Fibroblast of lung (primary cell): Measurements from ENCODE around the gene SEL1L. TPM values are rescaled to one million over a fixed set of nuclear protein-coding genes. Genes with fewer than 3 reads are reported as not detected.
A peak's percentile ranks its signal among the peaks of the same experiment; 100 is the strongest.
"Not testable (repeated sequence)": the region's sequence is repeated elsewhere in the genome, so short reads cannot be mapped to it uniquely, and the experiment has no call there.

Experiments
- DNase-seq, 2 donors: peaks; one replicate each; pipeline versions ENCODE4 v3.0.0 to v3.0.0-alpha.2; 2010; ENCODE audit warnings: low read depth in 2 of 2
- H2AFZ ChIP-seq: 2 replicates; pipeline ENCODE4 v1.5.1; 2012; ENCODE audit warnings: low read length, control low read depth, inconsistent platforms
- H3K27ac ChIP-seq: 2 replicates; pipeline ENCODE4 v1.5.1; 2011; ENCODE audit warnings: low read length, control low read depth; ENCODE audit not compliant: insufficient read depth
- H3K27me3 ChIP-seq: 2 replicates; pipeline ENCODE4 v1.5.1; 2011; ENCODE audit warnings: mild to moderate bottlenecking, low read length; ENCODE audit not compliant: control insufficient read depth, insufficient read depth
- H3K36me3 ChIP-seq: 2 replicates; pipeline ENCODE4 v1.5.1; 2011; ENCODE audit warnings: low read length; ENCODE audit not compliant: control insufficient read depth, insufficient read depth
- H3K4me1 ChIP-seq: 2 replicates; pipeline ENCODE4 v1.5.1; 2011; ENCODE audit warnings: low read length; ENCODE audit not compliant: control insufficient read depth, insufficient read depth; ENCODE audit errors: extremely low read depth
- H3K4me2 ChIP-seq: 2 replicates; pipeline ENCODE4 v1.5.1; 2011; ENCODE audit warnings: low read length, control low read depth; ENCODE audit not compliant: insufficient read depth; ENCODE audit errors: extremely low read depth
- H3K4me3 ChIP-seq, 4 experiments: fragments of 200-600 bp in 1 of 4; sonication (generic) in 1 of 4; replicated peaks in 1 of 4; 2 replicates each; pipeline ENCODE4 v1.5.1; 2011 to 2016; ENCODE audit warnings: low read length in 4 of 4, low read depth in 3 of 4, mild to moderate bottlenecking in 3 of 4, control low read depth in 2 of 4, inconsistent platforms in 1 of 4, mixed read lengths in 1 of 4; ENCODE audit not compliant: insufficient read depth in 1 of 4; ENCODE audit errors: control extremely low read depth in 1 of 4
- H3K79me2 ChIP-seq: 2 replicates; pipeline ENCODE4 v1.5.1; 2012; ENCODE audit warnings: mild to moderate bottlenecking, low read length, inconsistent platforms; ENCODE audit not compliant: control insufficient read depth, insufficient read depth
- H3K9ac ChIP-seq: 2 replicates; pipeline ENCODE4 v1.5.1; 2011; ENCODE audit warnings: mild to moderate bottlenecking, low read length, control low read depth; ENCODE audit not compliant: insufficient read depth
- H3K9me3 ChIP-seq: 2 replicates; pipeline ENCODE4 v1.5.1; 2012; ENCODE audit warnings: low read depth, low read length; ENCODE audit not compliant: control insufficient read depth, insufficient read depth
- H4K20me1 ChIP-seq: 2 replicates; pipeline ENCODE4 v1.5.1; 2011; ENCODE audit warnings: low read length; ENCODE audit not compliant: control insufficient read depth, insufficient read depth; ENCODE audit errors: extremely low read depth
- CTCF ChIP-seq, 2 donors: IDR thresholded peaks in 1 of 2; conservative IDR thresholded peaks in 1 of 2; 1 replicate in 1 of 2; 2 replicates in 1 of 2; pipeline ENCODE4 v1.5.1; 2011 to 2012; ENCODE audit warnings: low read length in 2 of 2, control low read depth in 1 of 2, inconsistent platforms in 1 of 2, low read depth in 1 of 2, mild to moderate bottlenecking in 1 of 2
- EZH2 ChIP-seq: IDR thresholded peaks from 2 replicates; pipeline ENCODE4 v1.5.1; 2012; ENCODE audit warnings: low read length, control low read depth, mild to moderate bottlenecking; ENCODE audit errors: missing control alignments
- polyA plus RNA-seq, 2 donors: library from polyadenylated mRNA; depleted of rRNA in 1 of 2; stranded (reverse) in 1 of 2; unstranded in 1 of 2; fragments of >200 nt; gene quantifications; 2 replicates each; pipeline ENCODE4 v1.2.1, GENCODE V29; 2011 to 2012; ENCODE audit warnings: missing spikeins in 1 of 2
- total RNA-seq: library from RNA; depleted of rRNA; stranded (reverse); fragments of >200 nt; gene quantifications from 2 replicates; pipeline ENCODE4 v1.2.1, GENCODE V29; 2014

Gene SEL1L
- total and polyA plus RNA-seq, 2 donors (not counting 1 experiment from before 2014, with no cell fraction given) = 39.3 to 143 TPM

GRCh38 chr14:81433378-81433777, 100.3 kb downstream of the SEL1L start:
- Histone ChIP-seq H3K9ac (no peak overlapping the region), H3K9me3 (no peaks in the 10 kb centered on the region), H3K79me2 (no peaks in the 10 kb centered on the region), H3K36me3 (no peaks in the 10 kb centered on the region), H3K27me3 (peaks cover 38% of the 10 kb centered on the region), H4K20me1 (no peaks in the 10 kb centered on the region), H3K27ac (no peak overlapping the region), H3K4me1 (peaks cover 3% of the 10 kb centered on the region), H3K4me2 (no peak overlapping the region), H3K4me3 (no peak overlapping the region), H2AFZ (no peak overlapping the region)
- DNase-seq = no peak
- no peak for TF ChIP-seq EZH2
- TF ChIP-seq CTCF (conservative IDR thresholded peaks at IDR 0.05 in 1 of 2, IDR thresholded peaks at IDR 0.05 in 1 of 2; ENCODE audit: low read depth in 1 of 2, low read length in 2 of 2) = no peak

- peak in 1 of 2 donors; percentile 60 for DNase-seq
- no peaks in the 10 kb centered on the region for H3K36me3 ChIP-seq
- H3K79me2 ChIP-seq = no peaks in the 10 kb centered on the region
- H3K9ac ChIP-seq = no peak overlapping the region
- no peaks in the 10 kb centered on the region for H4K20me1 ChIP-seq
- peaks cover 4% of the 10 kb centered on the region for H3K4me1 ChIP-seq
- no peak overlapping the region for H2AFZ ChIP-seq
- H3K27me3 ChIP-seq = peaks cover 31% of the 10 kb centered on the region
- no peak overlapping the region for H3K27ac ChIP-seq
- no peak for TF ChIP-seq EZH2
- TF ChIP-seq CTCF (conservative IDR thresholded peaks at IDR 0.05 in 1 of 2, IDR thresholded peaks at IDR 0.05 in 1 of 2; ENCODE audit: low read depth in 1 of 2, low read length in 2 of 2) = no peak
- no peak overlapping the region for H3K4me3 ChIP-seq
- no peaks in the 10 kb centered on the region for H3K9me3 ChIP-seq
- no peak overlapping the region for H3K4me2 ChIP-seq
These were observed 101.4 kb downstream of the SEL1L start for GRCh38 chr14:81432219-81432661.

- H3K4me2 ChIP-seq = no peak overlapping the region
- no peaks in the 10 kb centered on the region for H3K9me3 ChIP-seq
- H3K9ac ChIP-seq = no peak overlapping the region
- peaks cover 2% of the 10 kb centered on the region for H3K4me1 ChIP-seq
- DNase-seq = no peak
- H3K27ac ChIP-seq = no peak overlapping the region
- H2AFZ ChIP-seq = no peak overlapping the region
- no peaks in the 10 kb centered on the region for H3K79me2 ChIP-seq
- no peaks in the 10 kb centered on the region for H3K36me3 ChIP-seq
- no peak overlapping the region for H3K4me3 ChIP-seq
- H4K20me1 ChIP-seq = no peaks in the 10 kb centered on the region
- TF ChIP-seq CTCF (conservative IDR thresholded peaks at IDR 0.05 in 1 of 2, IDR thresholded peaks at IDR 0.05 in 1 of 2; ENCODE audit: low read depth in 1 of 2, low read length in 2 of 2) = no peak
- TF ChIP-seq EZH2 = no peak
- peaks cover 16% of the 10 kb centered on the region for H3K27me3 ChIP-seq
These were observed 103.4 kb downstream of the SEL1L start for GRCh38 chr14:81430235-81430634.

GRCh38 chr14:81429749-81430148, 103.9 kb downstream of the SEL1L start:
- not testable (repeated sequence) for H3K9ac ChIP-seq, H3K4me3 ChIP-seq, H2AFZ ChIP-seq, H3K36me3 ChIP-seq, H3K4me1 ChIP-seq, H4K20me1 ChIP-seq, H3K79me2 ChIP-seq, H3K9me3 ChIP-seq, H3K4me2 ChIP-seq, DNase-seq, H3K27ac ChIP-seq
- peaks cover 13% of the 10 kb centered on the region for H3K27me3 ChIP-seq
